ENCODE data around the gene KCNJ5. TPM values are rescaled to one million over a fixed set of nuclear protein-coding genes. Genes with fewer than 3 reads are reported as not detected.

Gene KCNJ5
- total RNA-seq, 1 experiment from 2014 or later, result 0.17 TPM

DNA sequence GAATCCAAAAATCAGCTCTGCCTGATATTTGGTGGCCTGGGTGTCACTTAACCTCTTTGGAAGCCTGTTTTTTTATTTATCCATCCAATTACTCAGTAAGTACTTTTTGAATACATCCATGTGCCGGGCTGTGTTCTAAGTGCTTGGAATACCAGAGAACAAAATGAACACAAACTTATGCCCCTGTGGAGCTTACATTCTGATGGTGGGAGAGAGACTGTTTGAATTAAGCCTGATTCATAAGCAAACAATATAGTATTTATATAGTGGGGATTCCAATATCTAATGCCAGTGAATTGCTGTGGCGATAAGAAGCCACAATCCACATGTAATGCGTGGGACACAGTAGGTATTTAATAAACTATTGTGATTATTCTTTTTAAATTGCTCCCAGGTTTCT is 19.4 kb downstream of the KCNJ5 start:
- POLR2A ChIA-PET, result no interaction called here
- Histone ChIP-seq H3K4me2 (ENCODE audit: low read length) (no peak overlapping the region), H3K27me3 (ENCODE audit: insufficient read depth, low read length) (no peaks in the 10 kb centered on the region), H2AFZ (ENCODE audit: low read depth, low read length, poor library complexity, severe bottlenecking) (no peak overlapping the region), H3K9ac (ENCODE audit: low read length) (no peak overlapping the region), H3K4me1 (ENCODE audit: control insufficient read depth in 1 of 2, insufficient read depth in 2 of 2, low read length in 2 of 2) (peaks cover 15 to 33% of the 10 kb centered on the region in 2 experiments), H4K20me1 (ENCODE audit: insufficient read depth) (no peaks in the 10 kb centered on the region), H3K9me2 (ENCODE audit: insufficient read depth) (no peaks in the 10 kb centered on the region), H3K9me3 (ENCODE audit: control insufficient read depth in 1 of 2, insufficient read depth in 1 of 2, low read depth in 1 of 2, low read length in 2 of 2) (no peaks in the 10 kb centered on the region), H3K27ac (ENCODE audit: low read depth, low read length) (no peak overlapping the region), H3K36me3 (ENCODE audit: control insufficient read depth in 1 of 2, insufficient read depth in 2 of 2, low read length in 2 of 2) (no peaks in the 10 kb centered on the region), H3K79me2 (ENCODE audit: insufficient read depth, low read length) (no peaks in the 10 kb centered on the region), H3K4me3 (replicated peaks in 1 of 2; ENCODE audit: low read depth in 1 of 2, low read length in 2 of 2) (no peak overlapping the region)
- DNase-seq (ENCODE audit: low read depth, low spot score) (no peak), ATAC-seq (no peak)
- CTCF ChIA-PET, result no interaction called here
- TF ChIP-seq, protein P1, sequence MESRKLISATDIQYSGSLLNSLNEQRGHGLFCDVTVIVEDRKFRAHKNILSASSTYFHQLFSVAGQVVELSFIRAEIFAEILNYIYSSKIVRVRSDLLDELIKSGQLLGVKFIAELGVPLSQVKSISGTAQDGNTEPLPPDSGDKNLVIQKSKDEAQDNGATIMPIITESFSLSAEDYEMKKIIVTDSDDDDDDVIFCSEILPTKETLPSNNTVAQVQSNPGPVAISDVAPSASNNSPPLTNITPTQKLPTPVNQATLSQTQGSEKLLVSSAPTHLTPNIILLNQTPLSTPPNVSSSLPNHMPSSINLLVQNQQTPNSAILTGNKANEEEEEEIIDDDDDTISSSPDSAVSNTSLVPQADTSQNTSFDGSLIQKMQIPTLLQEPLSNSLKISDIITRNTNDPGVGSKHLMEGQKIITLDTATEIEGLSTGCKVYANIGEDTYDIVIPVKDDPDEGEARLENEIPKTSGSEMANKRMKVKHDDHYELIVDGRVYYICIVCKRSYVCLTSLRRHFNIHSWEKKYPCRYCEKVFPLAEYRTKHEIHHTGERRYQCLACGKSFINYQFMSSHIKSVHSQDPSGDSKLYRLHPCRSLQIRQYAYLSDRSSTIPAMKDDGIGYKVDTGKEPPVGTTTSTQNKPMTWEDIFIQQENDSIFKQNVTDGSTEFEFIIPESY (IDR thresholded peaks at IDR 0.05; ENCODE audit: extremely low read depth, insufficient replicate concordance, low read length), result no peak
- no peak for TF ChIP-seq POLR2A (IDR thresholded peaks at IDR 0.05; ENCODE audit: borderline replicate concordance, extremely low read depth, insufficient read depth, insufficient read length)
- no peak for TF ChIP-seq CEBPB (IDR thresholded peaks at IDR 0.05; ENCODE audit: low read depth)
- TF ChIP-seq CBX3 (IDR thresholded peaks at IDR 0.05; ENCODE audit: low read depth), result no peak
- TF ChIP-seq, protein P2, sequence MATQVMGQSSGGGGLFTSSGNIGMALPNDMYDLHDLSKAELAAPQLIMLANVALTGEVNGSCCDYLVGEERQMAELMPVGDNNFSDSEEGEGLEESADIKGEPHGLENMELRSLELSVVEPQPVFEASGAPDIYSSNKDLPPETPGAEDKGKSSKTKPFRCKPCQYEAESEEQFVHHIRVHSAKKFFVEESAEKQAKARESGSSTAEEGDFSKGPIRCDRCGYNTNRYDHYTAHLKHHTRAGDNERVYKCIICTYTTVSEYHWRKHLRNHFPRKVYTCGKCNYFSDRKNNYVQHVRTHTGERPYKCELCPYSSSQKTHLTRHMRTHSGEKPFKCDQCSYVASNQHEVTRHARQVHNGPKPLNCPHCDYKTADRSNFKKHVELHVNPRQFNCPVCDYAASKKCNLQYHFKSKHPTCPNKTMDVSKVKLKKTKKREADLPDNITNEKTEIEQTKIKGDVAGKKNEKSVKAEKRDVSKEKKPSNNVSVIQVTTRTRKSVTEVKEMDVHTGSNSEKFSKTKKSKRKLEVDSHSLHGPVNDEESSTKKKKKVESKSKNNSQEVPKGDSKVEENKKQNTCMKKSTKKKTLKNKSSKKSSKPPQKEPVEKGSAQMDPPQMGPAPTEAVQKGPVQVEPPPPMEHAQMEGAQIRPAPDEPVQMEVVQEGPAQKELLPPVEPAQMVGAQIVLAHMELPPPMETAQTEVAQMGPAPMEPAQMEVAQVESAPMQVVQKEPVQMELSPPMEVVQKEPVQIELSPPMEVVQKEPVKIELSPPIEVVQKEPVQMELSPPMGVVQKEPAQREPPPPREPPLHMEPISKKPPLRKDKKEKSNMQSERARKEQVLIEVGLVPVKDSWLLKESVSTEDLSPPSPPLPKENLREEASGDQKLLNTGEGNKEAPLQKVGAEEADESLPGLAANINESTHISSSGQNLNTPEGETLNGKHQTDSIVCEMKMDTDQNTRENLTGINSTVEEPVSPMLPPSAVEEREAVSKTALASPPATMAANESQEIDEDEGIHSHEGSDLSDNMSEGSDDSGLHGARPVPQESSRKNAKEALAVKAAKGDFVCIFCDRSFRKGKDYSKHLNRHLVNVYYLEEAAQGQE (IDR thresholded peaks at IDR 0.05; ENCODE audit: low read depth), result no peak
- TF ChIP-seq TCF7L2 (IDR thresholded peaks at IDR 0.05; ENCODE audit: borderline replicate concordance, extremely low read depth, insufficient read depth, insufficient read length), result no peak
- TF ChIP-seq POLR2AphosphoS5 (IDR thresholded peaks at IDR 0.05; ENCODE audit: low read depth, low read length), result no peak
- TF ChIP-seq, protein P3, sequence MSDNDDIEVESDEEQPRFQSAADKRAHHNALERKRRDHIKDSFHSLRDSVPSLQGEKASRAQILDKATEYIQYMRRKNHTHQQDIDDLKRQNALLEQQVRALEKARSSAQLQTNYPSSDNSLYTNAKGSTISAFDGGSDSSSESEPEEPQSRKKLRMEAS (IDR thresholded peaks at IDR 0.05), result no peak
- TF ChIP-seq JUND (IDR thresholded peaks at IDR 0.05), result no peak
- TF ChIP-seq ZFX (IDR thresholded peaks at IDR 0.05), result no peak
- no TSS peak for BruUV-seq (replicated peaks)
- intact Hi-C loops (cut with micrococcal nuclease), result no loop called here
- RAD21 ChIA-PET (ENCODE audit: low non-redundant PET in 1 of 2, low total read pairs in 2 of 2, uncharacterized antibody in 2 of 2, unreplicated experiment in 2 of 2), result no interaction called here
